GM03348 (cell line): Measurements from ENCODE around the gene PITX3.
"Not testable (repeated sequence)": the region's sequence is repeated elsewhere in the genome, so short reads cannot be mapped to it uniquely, and the experiment has no call there.

Experiments used
- DNase-seq: peaks from one replicate; pipeline ENCODE4 v3.0.0; 2012; ENCODE audit warnings: low spot score

Gene PITX3

GRCh38 chr10:102255404-102255803 is 14.1 kb upstream of the PITX3 start:
- DNase-seq: no peak

GRCh38 chr10:102254426-102254825 is 13.1 kb upstream of the PITX3 start:
- no peak for DNase-seq

GRCh38 chr10:102252508-102252907 is 11.2 kb upstream of the PITX3 start:
- DNase-seq: not testable (repeated sequence)

GRCh38 chr10:102247734-102248133 is 6.4 kb upstream of the PITX3 start:
- no peak for DNase-seq

- DNase-seq: no peak
Observed at GRCh38 chr10:102246261-102246660, 4.9 kb upstream of the PITX3 start.

GRCh38 chr10:102245932-102246251 is 4.6 kb upstream of the PITX3 start:
- no peak for DNase-seq

- peak; percentile 98 for DNase-seq
Observed at GRCh38 chr10:102245082-102245931, 4.0 kb upstream of the PITX3 start, which contains the start of gene GBF1. Gene GBF1 (plus strand): TSS chr10:102245532. CDS start chr10:102258939, 13,407 bp downstream.

- peak; percentile 87 for DNase-seq
Observed at GRCh38 chr10:102243309-102243708, 2.0 kb upstream of the PITX3 start.

GRCh38 chr10:102242118-102242485 is 790 bp upstream of the PITX3 start:
- DNase-seq: peak; percentile 6

- DNase-seq: no peak
Observed at GRCh38 chr10:102241032-102241443, 274 bp downstream of the PITX3 start.

- peak; percentile 19 for DNase-seq
Observed at GRCh38 chr10:102240467-102241031, 763 bp downstream of the PITX3 start.

GRCh38 chr10:102237711-102238252 is 3.5 kb downstream of the PITX3 start:
- DNase-seq: no peak

- DNase-seq: no peak
Observed at GRCh38 chr10:102236006-102236405, 5.3 kb downstream of the PITX3 start.

GRCh38 chr10:102235598-102235920 is 5.8 kb downstream of the PITX3 start:
- peak; percentile 11 for DNase-seq

GRCh38 chr10:102234888-102235597 is 6.3 kb downstream of the PITX3 start:
- no peak for DNase-seq

GRCh38 chr10:102233997-102234396 is 7.3 kb downstream of the PITX3 start:
- DNase-seq: no peak

- DNase-seq: peak; percentile 77
Observed at GRCh38 chr10:102231357-102232318, 9.7 kb downstream of the PITX3 start.

- DNase-seq: peak; percentile 20
Observed at GRCh38 chr10:102230861-102231356, 10.4 kb downstream of the PITX3 start.

- DNase-seq: peak; percentile 43
Observed at GRCh38 chr10:102230264-102230860, 10.9 kb downstream of the PITX3 start.

GRCh38 chr10:102229810-102230263 is 11.5 kb downstream of the PITX3 start:
- peak; percentile 85 for DNase-seq

GRCh38 chr10:102227050-102227449 is 14.3 kb downstream of the PITX3 start:
- peak; percentile 89 for DNase-seq
